Hepatocyte (in vitro differentiated cells): Measurements from ENCODE around the gene ARMH4. TPM values are rescaled to one million over a fixed set of nuclear protein-coding genes. Genes with fewer than 3 reads are reported as not detected.

Experiments used
- DNase-seq: peaks from one replicate; pipeline ENCODE4 v3.0.0-alpha.2; 2016; ENCODE audit warnings: low spot score
- H2AFZ ChIP-seq: fragments of 200-600 bp; sonication (generic); 2 replicates; pipeline ENCODE4 v1.6.0; 2016; ENCODE audit warnings: antibody characterized with exemption, mild to moderate bottlenecking
- H3K27ac ChIP-seq: fragments of 200-600 bp; sonication (generic); 2 replicates; pipeline ENCODE4 v1.5.1; 2016; ENCODE audit warnings: mild to moderate bottlenecking
- H3K27me3 ChIP-seq: fragments of 200-600 bp; sonication (generic); 2 replicates; pipeline ENCODE4 v1.6.1; 2016
- H3K36me3 ChIP-seq: fragments of 200-600 bp; sonication (generic); replicated peaks from 2 replicates; pipeline ENCODE4 v1.5.1; 2016; ENCODE audit warnings: low read depth; ENCODE audit not compliant: insufficient read depth
- H3K4me1 ChIP-seq: fragments of 200-600 bp; sonication (generic); 2 replicates; pipeline ENCODE4 v1.5.1; 2016; ENCODE audit warnings: mild to moderate bottlenecking, moderate library complexity; ENCODE audit not compliant: insufficient read depth
- H3K4me2 ChIP-seq: fragments of 200-600 bp; sonication (generic); 2 replicates; pipeline ENCODE4 v1.6.0; 2016
- H3K4me3 ChIP-seq: fragments of 200-600 bp; sonication (generic); 2 replicates; pipeline ENCODE4 v1.5.1; 2016; ENCODE audit warnings: mild to moderate bottlenecking
- H3K79me2 ChIP-seq: fragments of 200-600 bp; sonication (generic); 2 replicates; pipeline ENCODE4 v1.6.0; 2017; ENCODE audit warnings: mild to moderate bottlenecking
- H3K9me2 ChIP-seq: fragments of 200-600 bp; sonication (generic); replicated peaks from 2 replicates; pipeline ENCODE4 v1.6.0; 2017; ENCODE audit warnings: mild to moderate bottlenecking; ENCODE audit not compliant: insufficient read depth
- H3K9me3 ChIP-seq: fragments of 200-600 bp; sonication (generic); 2 replicates; pipeline ENCODE4 v1.5.1; 2016; ENCODE audit warnings: low read depth, mild to moderate bottlenecking
- H4K20me1 ChIP-seq: fragments of 200-600 bp; sonication (generic); 2 replicates; pipeline ENCODE4 v1.6.0; 2016; ENCODE audit warnings: mild to moderate bottlenecking; ENCODE audit not compliant: insufficient read depth, poor library complexity, severe bottlenecking
- EZH2 ChIP-seq: fragments of 200-600 bp; sonication (generic); IDR thresholded peaks from 2 replicates; pipeline ENCODE4 v1.6.1; 2016; ENCODE audit warnings: antibody characterized with exemption, mild to moderate bottlenecking, borderline replicate concordance
- EZH2phosphoT487 ChIP-seq: fragments of 200-600 bp; sonication (generic); IDR thresholded peaks from one replicate; pipeline ENCODE4 v1.6.1; 2018; ENCODE audit warnings: antibody characterized with exemption, mild to moderate bottlenecking, low read depth, moderate library complexity; ENCODE audit not compliant: unreplicated experiment, severe bottlenecking
- WGBS: methylation state at CpG from one replicate; pipeline ENCODE4 v1.1.6; 2016; ENCODE audit warnings: low lambda C conversion rate; ENCODE audit errors: missing lambda C conversion rate; 5-methylcytosine and 5-hydroxymethylcytosine counted together
- polyA plus RNA-seq: library from polyadenylated mRNA; unstranded; fragments of >200 nt; fragmentation: Nextera tagmentation; extraction: Ambion mirVana; gene quantifications from 2 replicates; pipeline ENCODE4 v1.2.1, GENCODE V29; 2016
- total RNA-seq: library from RNA; depleted of rRNA; stranded (reverse); fragments of >200 nt; gene quantifications from 2 replicates; pipeline ENCODE4 v1.2.3, GENCODE V29; 2014
- TF ChIP-seq, protein P1 (sequence below): fragments of 200-600 bp; sonication (generic); IDR thresholded peaks from 2 replicates; pipeline ENCODE4 v1.5.1; 2016; ENCODE audit warnings: antibody characterized with exemption, mild to moderate bottlenecking; ENCODE audit not compliant: poor library complexity

ARMH4 gene
- total and polyA plus RNA-seq, 2 experiments from 2014 or later = 6.6 to 11.3 TPM

DNA sequence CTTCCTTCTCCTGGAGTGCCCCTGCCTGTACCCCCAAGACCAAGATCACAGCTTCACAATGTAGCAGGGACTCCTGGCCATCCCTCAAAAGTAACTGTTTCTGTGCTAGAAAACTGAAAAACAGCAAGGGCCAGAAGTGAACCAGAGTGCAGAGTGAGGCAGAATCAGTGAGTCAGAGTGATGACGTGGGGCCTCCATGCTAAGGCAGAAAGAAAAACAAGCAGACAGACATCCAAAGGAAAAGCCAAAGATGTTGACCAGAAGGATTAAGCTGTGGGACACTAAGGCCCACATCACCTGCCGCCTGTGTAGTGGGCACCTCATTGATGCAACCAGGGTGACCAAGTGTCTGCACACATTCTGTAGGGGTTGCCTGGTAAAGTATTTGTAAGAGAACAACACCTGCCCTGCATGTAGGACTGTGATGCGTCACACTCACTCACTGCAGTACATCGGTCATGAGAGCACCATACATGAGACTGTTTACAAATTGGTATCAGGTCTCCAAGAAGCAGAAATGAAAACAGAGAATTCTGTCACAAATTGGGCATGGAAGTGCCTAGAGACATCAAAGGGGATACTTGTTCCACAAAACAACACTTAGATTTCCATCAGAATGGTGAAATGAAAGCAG lies 51.2 kb downstream of the ARMH4 start:
- Histone ChIP-seq H3K27ac (no peak overlapping the region), H4K20me1 (no peaks in the 10 kb centered on the region), H2AFZ (no peak overlapping the region), H3K36me3 (no peaks in the 10 kb centered on the region), H3K4me3 (no peak overlapping the region), H3K4me1 (no peaks in the 10 kb centered on the region), H3K4me2 (no peak overlapping the region), H3K79me2 (no peaks in the 10 kb centered on the region), H3K9me3 (no peaks in the 10 kb centered on the region), H3K27me3 (no peaks in the 10 kb centered on the region), H3K9me2 (no peaks in the 10 kb centered on the region)
- TF ChIP-seq, protein P1, sequence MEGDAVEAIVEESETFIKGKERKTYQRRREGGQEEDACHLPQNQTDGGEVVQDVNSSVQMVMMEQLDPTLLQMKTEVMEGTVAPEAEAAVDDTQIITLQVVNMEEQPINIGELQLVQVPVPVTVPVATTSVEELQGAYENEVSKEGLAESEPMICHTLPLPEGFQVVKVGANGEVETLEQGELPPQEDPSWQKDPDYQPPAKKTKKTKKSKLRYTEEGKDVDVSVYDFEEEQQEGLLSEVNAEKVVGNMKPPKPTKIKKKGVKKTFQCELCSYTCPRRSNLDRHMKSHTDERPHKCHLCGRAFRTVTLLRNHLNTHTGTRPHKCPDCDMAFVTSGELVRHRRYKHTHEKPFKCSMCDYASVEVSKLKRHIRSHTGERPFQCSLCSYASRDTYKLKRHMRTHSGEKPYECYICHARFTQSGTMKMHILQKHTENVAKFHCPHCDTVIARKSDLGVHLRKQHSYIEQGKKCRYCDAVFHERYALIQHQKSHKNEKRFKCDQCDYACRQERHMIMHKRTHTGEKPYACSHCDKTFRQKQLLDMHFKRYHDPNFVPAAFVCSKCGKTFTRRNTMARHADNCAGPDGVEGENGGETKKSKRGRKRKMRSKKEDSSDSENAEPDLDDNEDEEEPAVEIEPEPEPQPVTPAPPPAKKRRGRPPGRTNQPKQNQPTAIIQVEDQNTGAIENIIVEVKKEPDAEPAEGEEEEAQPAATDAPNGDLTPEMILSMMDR = no peak
- TF ChIP-seq EZH2 (no peak), EZH2phosphoT487 (no peak)
- 83% methylated on average over 4 of the region's 4 CpGs for WGBS
- DNase-seq = no peak

DNA sequence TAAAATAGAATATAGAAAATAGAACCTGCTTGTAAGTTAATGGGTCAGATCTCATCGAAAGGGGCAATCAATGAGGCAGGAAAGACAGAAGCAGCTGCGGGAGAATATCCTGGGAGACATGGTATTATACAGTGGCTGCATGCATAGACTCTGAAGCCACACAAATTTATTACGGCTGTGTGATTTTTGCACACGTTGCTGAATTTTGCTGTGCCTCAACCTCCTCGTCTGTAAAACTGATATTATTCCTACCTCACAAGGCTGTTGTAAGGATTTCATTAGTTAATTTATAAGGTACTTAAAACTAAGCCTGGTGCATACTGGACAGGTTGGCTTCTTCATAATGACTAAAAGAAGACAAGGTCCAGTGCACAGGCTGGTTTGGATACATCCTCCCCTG lies 52.3 kb downstream of the ARMH4 start:
- Histone ChIP-seq H3K4me2 (no peak overlapping the region), H3K9me2 (no peaks in the 10 kb centered on the region), H3K27me3 (no peaks in the 10 kb centered on the region), H3K4me3 (no peak overlapping the region), H2AFZ (no peak overlapping the region), H3K36me3 (no peaks in the 10 kb centered on the region), H4K20me1 (no peaks in the 10 kb centered on the region), H3K27ac (no peak overlapping the region), H3K9me3 (no peaks in the 10 kb centered on the region), H3K4me1 (no peaks in the 10 kb centered on the region), H3K79me2 (no peaks in the 10 kb centered on the region)
- 96% methylated on average over 5 of the region's 5 CpGs for WGBS
- TF ChIP-seq, protein P1 = no peak
- TF ChIP-seq EZH2phosphoT487 (no peak), EZH2 (no peak)
- no peak for DNase-seq

DNA sequence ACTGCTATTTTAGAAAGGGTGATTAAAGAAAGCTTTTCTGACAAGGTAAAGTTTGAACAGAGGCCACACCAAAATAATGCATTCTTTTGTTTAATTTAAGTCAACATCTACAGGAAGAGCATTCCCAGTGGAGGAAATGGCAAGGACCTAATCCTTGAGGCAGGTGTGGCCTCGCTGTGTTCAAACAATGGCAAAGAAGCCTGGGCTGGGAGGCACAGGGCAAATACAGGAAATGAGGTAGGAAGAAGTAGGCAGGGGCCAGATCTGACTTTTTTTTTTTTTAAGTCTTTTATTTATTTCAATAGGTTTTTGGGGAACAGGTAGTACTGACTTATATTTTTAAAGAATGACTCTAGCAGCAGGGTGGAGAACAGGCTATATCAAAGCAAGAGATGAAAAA lies 53.5 kb downstream of the ARMH4 start:
- DNase-seq = no peak
- WGBS = 68% methylated on average over 1 of the region's 1 CpG
- TF ChIP-seq, protein P1 = no peak
- TF ChIP-seq EZH2phosphoT487 (no peak), EZH2 (no peak)
- H3K4me1 ChIP-seq = no peaks in the 10 kb centered on the region
- H2AFZ ChIP-seq = no peak overlapping the region
- no peaks in the 10 kb centered on the region for H3K9me3 ChIP-seq
- H3K9me2 ChIP-seq = no peaks in the 10 kb centered on the region
- H3K36me3 ChIP-seq = no peaks in the 10 kb centered on the region
- H3K4me3 ChIP-seq = no peak overlapping the region
- H3K27me3 ChIP-seq = no peaks in the 10 kb centered on the region
- H4K20me1 ChIP-seq = no peaks in the 10 kb centered on the region
- no peaks in the 10 kb centered on the region for H3K79me2 ChIP-seq
- no peak overlapping the region for H3K4me2 ChIP-seq
- H3K27ac ChIP-seq = no peak overlapping the region
